K562 (cell line): ENCODE results near the gene IFT22. TPM values are rescaled to one million over a fixed set of nuclear protein-coding genes. Genes with fewer than 3 reads are reported as not detected.

Experiments used
- CHD1 ChIP-seq: fragments of 200-600 bp; sonication (generic); IDR thresholded peaks from one replicate; pipeline ENCODE4 v1.6.1; 2012; ENCODE audit warnings: mild to moderate bottlenecking, moderate library complexity, low read length, inconsistent platforms
- CXXC5 ChIP-seq: fragments of 250-450 bp; sonication (Bioruptor Pico); IDR thresholded peaks from 2 replicates; pipeline ENCODE4 v1.8.0; 2022; ENCODE audit warnings: inconsistent platforms, mild to moderate bottlenecking, moderate library complexity
- EHMT2 ChIP-seq: fragments of 450-650 bp; IDR thresholded peaks from 2 replicates; pipeline ENCODE4 v1.6.1; 2018; ENCODE audit warnings: antibody characterized with exemption
- EP400 ChIP-seq: fragments of 450-650 bp; IDR thresholded peaks from 2 replicates; pipeline ENCODE4 v1.6.1; 2017; ENCODE audit warnings: antibody characterized with exemption, mild to moderate bottlenecking, moderate library complexity
- HNRNPL ChIP-seq: fragments of 200-400 bp; formaldehyde crosslinking; IDR thresholded peaks from 2 replicates; pipeline ENCODE4 v1.6.1; 2017; ENCODE audit warnings: low read depth, mild to moderate bottlenecking, low read length
- LARP7 ChIP-seq: fragments of 450-650 bp; IDR thresholded peaks from 2 replicates; pipeline ENCODE4 v1.6.1; 2016
- NR2C2 ChIP-seq, 2 experiments: fragments of 200-800 bp in 1 of 2; sonication (Bioruptor generic) in 1 of 2; sonication (generic) in 1 of 2; formaldehyde crosslinking in 1 of 2; IDR thresholded peaks; 2 replicates each; pipeline versions ENCODE4 v1.6.1 to v1.8.0; 2016 to 2022; ENCODE audit warnings: mild to moderate bottlenecking in 1 of 2, missing compliant biosample characterization in 1 of 2, missing genetic modification characterization in 1 of 2, missing genetic modification reagents in 1 of 2
- POLR2H ChIP-seq: IDR thresholded peaks from 2 replicates; pipeline ENCODE4 v1.6.1; 2016; ENCODE audit warnings: missing genetic modification characterization, low read depth, mild to moderate bottlenecking, control low read depth, missing compliant biosample characterization, moderate library complexity
- RBFOX2 ChIP-seq: fragments of 200-400 bp; formaldehyde crosslinking; IDR thresholded peaks from 2 replicates; pipeline ENCODE4 v1.6.1; 2017; ENCODE audit warnings: low read depth, mild to moderate bottlenecking, low read length, moderate library complexity
- RBM34 ChIP-seq: fragments of 200-400 bp; formaldehyde crosslinking; IDR thresholded peaks from 2 replicates; pipeline ENCODE4 v1.6.1; 2018; ENCODE audit warnings: low read length, borderline replicate concordance; ENCODE audit not compliant: insufficient read depth
- ZNF354B ChIP-seq: fragments of 250-450 bp; sonication (Bioruptor Pico); IDR thresholded peaks from 2 replicates; pipeline ENCODE4 v1.4.0; 2020
- ZNF717 ChIP-seq: fragments of 250-450 bp; sonication (Bioruptor Pico); IDR thresholded peaks from 2 replicates; pipeline ENCODE4 v1.5.0; 2021
- ZNF778 ChIP-seq: fragments of 450-650 bp; formaldehyde crosslinking; IDR thresholded peaks from 2 replicates; pipeline ENCODE4 v1.4.0; 2020; ENCODE audit warnings: mild to moderate bottlenecking, moderate library complexity
- ZSCAN29 ChIP-seq: fragments of 450-650 bp; IDR thresholded peaks from 2 replicates; pipeline ENCODE4 v1.6.1; 2017
- polyA plus RNA-seq, 8 experiments: library from polyadenylated mRNA; depleted of rRNA in 4 of 8; stranded (reverse) in 5 of 8; unstranded in 3 of 8; fragments of >200 nt; fragmentation: Nextera tagmentation in 2 of 8; fragmentation: Illumina TruSeq in 1 of 8; extraction: Ambion mirVana in 2 of 8; extraction: Trizol in 1 of 8; gene quantifications; 2 replicates each; pipeline versions ENCODE4 v1.2.1 to v1.2.3, GENCODE V29; 2011 to 2014; ENCODE audit warnings: inconsistent platforms in 1 of 8, missing spikeins in 1 of 8
- total RNA-seq, 7 experiments: library from RNA; depleted of rRNA in 6 of 7; stranded (reverse); fragments of >200 nt in 6 of 7; fragmentation: Illumina TruSeq in 2 of 7; extraction: Trizol in 2 of 7; gene quantifications; 2 replicates each; pipeline versions ENCODE4 v1.2.1 to v1.2.3, GENCODE V29; 2011 to 2021; ENCODE audit warnings: low replicate concordance in 1 of 7
- TF ChIP-seq, protein P1 (sequence below), 2 experiments: fragments of 450-650 bp in 1 of 2; sonication (generic) in 1 of 2; formaldehyde crosslinking in 1 of 2; IDR thresholded peaks; 2 replicates each; pipeline versions ENCODE4 v1.7.1 to v1.9.0; 2016 to 2022; ENCODE audit warnings: inconsistent platforms in 1 of 2, mild to moderate bottlenecking in 1 of 2, missing genetic modification reagents in 1 of 2

IFT22 gene
- total and polyA plus RNA-seq, 9 of the 15 experiments (the other 6 are each of a cell fraction or from before 2014, with no cell fraction given) = 6.3 to 18.2 (median 7.7) TPM

DNA sequence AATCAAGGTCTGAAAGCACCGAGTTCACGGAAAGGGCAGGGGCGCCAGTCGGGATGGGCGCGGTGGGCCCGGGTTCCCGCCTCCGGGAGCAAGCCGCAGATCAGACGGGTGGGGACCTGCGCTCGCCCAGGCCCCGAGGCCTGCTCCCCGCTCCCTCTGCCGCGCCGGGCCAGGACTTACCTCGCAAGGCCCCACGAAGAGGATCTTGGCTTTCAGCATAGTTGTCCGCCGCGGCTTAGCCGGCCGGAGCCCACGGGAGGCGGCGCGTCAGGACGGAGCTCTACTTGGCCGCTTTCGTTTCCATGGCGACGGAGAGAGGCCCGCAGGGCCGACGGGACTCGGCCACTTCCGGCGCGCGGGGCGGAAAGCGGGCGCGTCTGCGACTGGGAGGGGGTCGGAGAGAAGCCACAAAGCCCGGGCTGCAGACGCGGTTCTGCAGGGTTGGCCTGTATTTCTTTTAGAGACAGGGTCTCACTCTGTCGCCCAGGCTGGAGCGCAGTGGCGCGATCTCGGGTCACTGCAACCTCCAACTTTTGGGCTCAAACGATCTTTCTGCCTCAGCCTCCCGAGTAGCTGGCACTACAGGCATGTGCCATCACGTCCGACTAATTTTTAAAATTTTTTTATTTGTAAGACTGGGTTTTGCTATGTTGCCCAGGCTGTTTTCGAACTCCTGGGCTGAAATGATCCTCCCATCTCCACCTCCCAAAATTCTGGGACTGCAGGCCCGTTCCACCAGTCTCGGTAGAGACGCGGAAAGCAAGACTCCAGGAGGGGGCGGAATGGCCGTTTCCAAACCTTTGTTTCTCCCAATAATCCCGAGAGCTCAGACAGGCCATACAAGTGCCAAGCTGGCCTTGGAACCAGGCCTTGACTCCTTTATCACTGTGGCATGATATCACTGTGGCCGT lies at the start of gene IFT22 (continued):
- TF ChIP-seq, protein P1, sequence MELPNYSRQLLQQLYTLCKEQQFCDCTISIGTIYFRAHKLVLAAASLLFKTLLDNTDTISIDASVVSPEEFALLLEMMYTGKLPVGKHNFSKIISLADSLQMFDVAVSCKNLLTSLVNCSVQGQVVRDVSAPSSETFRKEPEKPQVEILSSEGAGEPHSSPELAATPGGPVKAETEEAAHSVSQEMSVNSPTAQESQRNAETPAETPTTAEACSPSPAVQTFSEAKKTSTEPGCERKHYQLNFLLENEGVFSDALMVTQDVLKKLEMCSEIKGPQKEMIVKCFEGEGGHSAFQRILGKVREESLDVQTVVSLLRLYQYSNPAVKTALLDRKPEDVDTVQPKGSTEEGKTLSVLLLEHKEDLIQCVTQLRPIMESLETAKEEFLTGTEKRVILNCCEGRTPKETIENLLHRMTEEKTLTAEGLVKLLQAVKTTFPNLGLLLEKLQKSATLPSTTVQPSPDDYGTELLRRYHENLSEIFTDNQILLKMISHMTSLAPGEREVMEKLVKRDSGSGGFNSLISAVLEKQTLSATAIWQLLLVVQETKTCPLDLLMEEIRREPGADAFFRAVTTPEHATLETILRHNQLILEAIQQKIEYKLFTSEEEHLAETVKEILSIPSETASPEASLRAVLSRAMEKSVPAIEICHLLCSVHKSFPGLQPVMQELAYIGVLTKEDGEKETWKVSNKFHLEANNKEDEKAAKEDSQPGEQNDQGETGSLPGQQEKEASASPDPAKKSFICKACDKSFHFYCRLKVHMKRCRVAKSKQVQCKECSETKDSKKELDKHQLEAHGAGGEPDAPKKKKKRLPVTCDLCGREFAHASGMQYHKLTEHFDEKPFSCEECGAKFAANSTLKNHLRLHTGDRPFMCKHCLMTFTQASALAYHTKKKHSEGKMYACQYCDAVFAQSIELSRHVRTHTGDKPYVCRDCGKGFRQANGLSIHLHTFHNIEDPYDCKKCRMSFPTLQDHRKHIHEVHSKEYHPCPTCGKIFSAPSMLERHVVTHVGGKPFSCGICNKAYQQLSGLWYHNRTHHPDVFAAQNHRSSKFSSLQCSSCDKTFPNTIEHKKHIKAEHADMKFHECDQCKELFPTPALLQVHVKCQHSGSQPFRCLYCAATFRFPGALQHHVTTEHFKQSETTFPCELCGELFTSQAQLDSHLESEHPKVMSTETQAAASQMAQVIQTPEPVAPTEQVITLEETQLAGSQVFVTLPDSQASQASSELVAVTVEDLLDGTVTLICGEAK (IDR thresholded peaks at IDR 0.05) = peak; percentile 80
- TF ChIP-seq, protein P1 (CRISPR knock-in tag; IDR thresholded peaks at IDR 0.05) = no peak
- TF ChIP-seq LARP7 (no peak), RBFOX2 (peak; percentile 83), POLR2H (tag) (no peak), ZNF354B (CRISPR knock-in tag) (no peak), ZSCAN29 (no peak), HNRNPL (no peak), EHMT2 (0 out of 2 replicates have a peak, but pooled peaks have one; percentile 14), NR2C2 (CRISPR knock-in tag; IDR thresholded peaks at IDR 0.05) (no peak), NR2C2 (tag; IDR thresholded peaks at IDR 0.05) (0 out of 2 replicates have a peak, but pooled peaks have one; percentile 24), ZNF717 (no peak), CXXC5 (CRISPR knock-in tag) (peak; percentile 49), ZNF778 (CRISPR knock-in tag) (no peak), EP400 (peak; percentile 40; the same call in 1 of the 2 replicates), RBM34 (no peak), CHD1 (no peak)
